Endothelial cell of umbilical vein (primary cell): ENCODE results near the gene SLC27A2. TPM values are rescaled to one million over a fixed set of nuclear protein-coding genes. Genes with fewer than 3 reads are reported as not detected.

Source experiments
- BruUV-seq: library from RNA; stranded (reverse); fragments of 400-500 nt; replicated peaks from 2 replicates; lab custom pipeline; 2021; lab: Mats Ljungman, UMichigan
- CTCF ChIA-PET: fragments of 300-600, 350-600 bp; sonication (Branson Sonifier 250); formaldehyde crosslinking; loops from one replicate; lab custom pipeline; 2021; ENCODE audit warnings: antibody characterized with exemption, inconsistent platforms; lab: Charles Lee
- POLR2A ChIA-PET: fragments of 300-600, 350-600 bp; sonication (Branson Sonifier 250); formaldehyde crosslinking; loops from one replicate; lab custom pipeline; 2021; ENCODE audit warnings: antibody characterized with exemption, inconsistent platforms; lab: Charles Lee
- DNase-seq: peaks from one replicate; pipeline ENCODE4 v3.0.0-alpha.2; 2011; ENCODE audit warnings: low read depth, low spot score
- FAIRE-seq: peaks from 2 replicates; lab custom pipeline; 2011; peaks lifted over from hg19 to GRCh38; lab: Jason Lieb, UNC
- H2AFZ ChIP-seq: 2 replicates; pipeline ENCODE4 v1.6.0; 2012; ENCODE audit warnings: low read depth, low read length, control low read depth, inconsistent platforms
- H3K27ac ChIP-seq: 2 replicates; pipeline ENCODE4 v1.5.1; 2011; ENCODE audit warnings: low read depth, mild to moderate bottlenecking, control low read depth, low read length, moderate library complexity; ENCODE audit not compliant: insufficient read depth
- H3K27me3 ChIP-seq, 2 experiments: 2 replicates each; pipeline versions ENCODE4 v1.6.0 to v1.6.1; 2011; ENCODE audit warnings: low read length in 2 of 2, mixed read lengths in 1 of 2; ENCODE audit not compliant: control insufficient read depth in 2 of 2, insufficient read depth in 2 of 2
- H3K36me3 ChIP-seq, 2 experiments: 2 replicates in 1 of 2; 3 replicates in 1 of 2; pipeline ENCODE4 v1.5.1; 2011; ENCODE audit warnings: low read length in 2 of 2, mild to moderate bottlenecking in 1 of 2, moderate library complexity in 1 of 2; ENCODE audit not compliant: control insufficient read depth in 2 of 2, insufficient read depth in 2 of 2; ENCODE audit errors: extremely low read depth in 1 of 2
- H3K4me1 ChIP-seq: 3 replicates; pipeline ENCODE4 v1.5.1; 2011; ENCODE audit warnings: mild to moderate bottlenecking, low read length; ENCODE audit not compliant: control insufficient read depth, insufficient read depth; ENCODE audit errors: extremely low read depth
- H3K4me2 ChIP-seq: 2 replicates; pipeline ENCODE4 v1.6.1; 2011; ENCODE audit warnings: low read length, control low read depth, mixed read lengths; ENCODE audit not compliant: insufficient read depth
- H3K4me3 ChIP-seq, 3 experiments: fragments of 200-600 bp in 1 of 3; sonication (generic), shearing (Covaris generic) in 1 of 3; replicated peaks in 1 of 3; 2 replicates each; pipeline ENCODE4 v1.5.1; 2011 to 2016; ENCODE audit warnings: control low read depth in 3 of 3, low read length in 3 of 3, mild to moderate bottlenecking in 2 of 3, inconsistent platforms in 1 of 3, low read depth in 1 of 3, moderate library complexity in 1 of 3; ENCODE audit not compliant: insufficient read depth in 1 of 3
- H3K79me2 ChIP-seq: 2 replicates; pipeline ENCODE4 v1.6.0; 2012; ENCODE audit warnings: low read length, inconsistent platforms; ENCODE audit not compliant: control insufficient read depth, insufficient read depth
- H3K9ac ChIP-seq: replicated peaks from 2 replicates; pipeline ENCODE3; 2011; ENCODE audit warnings: low read length, control low read depth; ENCODE audit not compliant: insufficient read depth; ENCODE audit errors: extremely low read depth
- H3K9me1 ChIP-seq: replicated peaks from 3 replicates; pipeline ENCODE4 v1.6.0; 2011; ENCODE audit warnings: mild to moderate bottlenecking, low read length; ENCODE audit not compliant: control insufficient read depth, insufficient read depth; ENCODE audit errors: extremely low read depth
- H3K9me3 ChIP-seq: replicated peaks from 2 replicates; pipeline ENCODE4 v1.5.1; 2012; ENCODE audit warnings: low read length, inconsistent platforms; ENCODE audit not compliant: control insufficient read depth, insufficient read depth
- H4K20me1 ChIP-seq: replicated peaks from 2 replicates; pipeline ENCODE3; 2011; ENCODE audit warnings: mild to moderate bottlenecking, low read length; ENCODE audit not compliant: control insufficient read depth, insufficient read depth; ENCODE audit errors: extremely low read depth
- CTCF ChIP-seq, 2 donors: IDR thresholded peaks; 1 replicate in 1 of 2; 2 replicates in 1 of 2; pipeline ENCODE4 v1.5.1; 2011; ENCODE audit warnings: low read length in 2 of 2, mild to moderate bottlenecking in 2 of 2, moderate library complexity in 2 of 2, control low read depth in 1 of 2, inconsistent platforms in 1 of 2, low read depth in 1 of 2; ENCODE audit not compliant: insufficient read depth in 1 of 2; ENCODE audit errors: extremely low read depth in 1 of 2
- EZH2 ChIP-seq: IDR thresholded peaks from 2 replicates; pipeline ENCODE4 v1.6.1; 2012; ENCODE audit warnings: borderline replicate concordance, low read depth, mild to moderate bottlenecking, moderate library complexity, low read length, inconsistent platforms; ENCODE audit not compliant: severe bottlenecking
- FOS ChIP-seq: IDR thresholded peaks from 2 replicates; pipeline ENCODE4 v1.6.1; 2011; ENCODE audit warnings: mild to moderate bottlenecking, low read length, moderate library complexity, borderline replicate concordance; ENCODE audit not compliant: insufficient read depth
- GATA2 ChIP-seq: IDR thresholded peaks from 2 replicates; pipeline ENCODE4 v1.7.0; 2011; ENCODE audit warnings: low read depth, mild to moderate bottlenecking, moderate library complexity, mixed read lengths, low read length; ENCODE audit not compliant: insufficient read length, insufficient read depth
- JUN ChIP-seq: IDR thresholded peaks from 2 replicates; pipeline ENCODE4 v1.6.1; 2011; ENCODE audit warnings: borderline replicate concordance, low read depth; ENCODE audit not compliant: insufficient read length, insufficient read depth
- MAX ChIP-seq: IDR thresholded peaks from 2 replicates; pipeline ENCODE4 v1.6.1; 2011; ENCODE audit not compliant: insufficient read depth, insufficient read length
- MYC ChIP-seq: IDR thresholded peaks from one replicate; pipeline ENCODE4 v1.6.1; 2011; ENCODE audit warnings: mild to moderate bottlenecking, low read depth, low read length
- POLR2A ChIP-seq: IDR thresholded peaks from 2 replicates; pipeline ENCODE4 v1.6.1; 2012; ENCODE audit warnings: low read depth, mild to moderate bottlenecking, control low read depth, low read length
- POLR2AphosphoS5 ChIP-seq: IDR thresholded peaks from 2 replicates; pipeline ENCODE4 v1.6.1; 2012; ENCODE audit warnings: low read depth, mild to moderate bottlenecking, control low read depth, low read length, moderate library complexity; ENCODE audit not compliant: insufficient read depth
- dilution Hi-C: fragments of 300-500 bp; cut with MboI; formaldehyde crosslinking; loops from one replicate; pipeline ENCODE4 v1.15.0; 2019; ENCODE audit warnings: low sequenced_read_pairs; ENCODE audit not compliant: extremely low pct_ligation_motif_present
- intact Hi-C: fragments of 100-400 bp; cut with micrococcal nuclease; formaldehyde crosslinking; loops from one replicate; pipeline ENCODE4 v1.10.0; 2022
- polyA plus RNA-seq, 4 experiments: library from polyadenylated mRNA; depleted of rRNA in 3 of 4; stranded (reverse) in 3 of 4; unstranded in 1 of 4; fragments of >200 nt; gene quantifications; 2 replicates each; pipeline versions ENCODE4 v1.2.1 to v1.2.3, GENCODE V29; 2011 to 2012; ENCODE audit warnings: missing spikeins in 1 of 4
- total RNA-seq: library from RNA; stranded (reverse); gene quantifications from 2 replicates; pipeline ENCODE4 v1.2.3, GENCODE V29; 2021

SLC27A2 gene
- total and polyA plus RNA-seq, 2 donors (not counting 3 experiments of a cell fraction or from before 2014, with no cell fraction given), result not detected

- BruUV-seq, result no TSS peak
- ChIA-PET CTCF (no interaction called here), POLR2A (no interaction called here)
- Histone ChIP-seq H3K27me3 (peaks cover 0 to 3% of the 10 kb centered on the region in 2 experiments), H3K4me3 (no peak overlapping the region), H3K4me2 (no peak overlapping the region), H3K9ac (no peak overlapping the region), H2AFZ (no peak overlapping the region), H3K9me3 (no peaks in the 10 kb centered on the region), H3K36me3 (no peaks in the 10 kb centered on the region), H4K20me1 (no peaks in the 10 kb centered on the region), H3K79me2 (no peaks in the 10 kb centered on the region), H3K27ac (no peak overlapping the region), H3K9me1 (no peaks in the 10 kb centered on the region), H3K4me1 (peaks cover 10% of the 10 kb centered on the region)
- DNase-seq (no peak), FAIRE-seq (no peak)
- intact Hi-C loops, result no loop called here
- dilution Hi-C loops, result no loop called here
- TF ChIP-seq GATA2, result no peak
- TF ChIP-seq POLR2A, result no peak
- no peak for TF ChIP-seq MYC
- TF ChIP-seq CTCF (IDR thresholded peaks at IDR 0.05; ENCODE audit: extremely low read depth in 1 of 2, insufficient read depth in 1 of 2, low read depth in 1 of 2, low read length in 2 of 2), result no peak
- TF ChIP-seq POLR2AphosphoS5, result no peak
- no peak for TF ChIP-seq MAX
- no peak for TF ChIP-seq FOS
- no peak for TF ChIP-seq JUN
- TF ChIP-seq EZH2, result no peak
Observed at GRCh38 chr15:50163719-50164410, 18.1 kb upstream of the SLC27A2 start.
